Measurements from ENCODE around the gene NGEF. TPM values are rescaled to one million over a fixed set of nuclear protein-coding genes. Genes with fewer than 3 reads are reported as not detected.

NGEF gene
- polyA plus RNA-seq, 1 of the 3 experiments (the other 2 are of a cell fraction), result 1.4 TPM

DNA sequence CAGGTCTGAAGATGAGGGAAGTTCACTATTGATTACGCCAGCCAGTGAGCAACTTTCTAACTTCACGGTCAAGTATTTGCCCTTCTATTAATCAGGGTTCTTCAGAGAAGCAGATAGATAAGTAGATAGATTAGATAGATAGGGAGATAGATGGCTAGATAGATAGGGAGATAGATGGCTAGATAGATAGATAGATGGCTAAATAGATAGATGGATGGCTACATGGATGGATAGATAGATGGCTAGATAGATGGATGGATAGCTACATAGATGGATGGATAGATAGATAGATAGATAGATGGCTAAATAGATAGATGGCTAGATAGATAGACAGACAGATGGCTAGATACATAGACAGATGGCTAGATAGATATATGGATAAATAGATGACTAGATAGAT is 42.3 kb upstream of the NGEF start:
- Histone ChIP-seq H3K4me3 (ENCODE audit: low read depth in 2 of 2, low read length in 1 of 2) (no peak overlapping the region), H3K79me2 (ENCODE audit: insufficient read depth) (no peaks in the 10 kb centered on the region), H4K20me1 (ENCODE audit: insufficient read depth) (no peaks in the 10 kb centered on the region), H3F3A (replicated peaks; ENCODE audit: insufficient read depth) (no peaks in the 10 kb centered on the region), H3K9ac (no peak overlapping the region), H3K27ac (ENCODE audit: low read depth in 2 of 2, low read length in 1 of 2) (no peak overlapping the region), H3K9me2 (no peaks in the 10 kb centered on the region), H2AFZ (ENCODE audit: low read depth) (no peak overlapping the region), H3K9me3 (no peaks in the 10 kb centered on the region), H3K27me3 (ENCODE audit: insufficient read depth) (no peaks in the 10 kb centered on the region), H3K36me3 (replicated peaks in 1 of 2; ENCODE audit: control insufficient read depth in 1 of 2, insufficient read depth in 2 of 2, low read length in 1 of 2) (no peaks in the 10 kb centered on the region), H3K4me1 (ENCODE audit: control insufficient read depth in 1 of 2, insufficient read depth in 2 of 2, low read depth in 1 of 2, low read length in 1 of 2) (peaks cover 0 to 19% of the 10 kb centered on the region in 2 experiments; a peak in 1 of 4 replicates), H3K4me2 (no peak overlapping the region)
- 78% methylated on average over 2 of the region's 2 CpGs for WGBS (ENCODE audit: low lambda C conversion rate)
- CTCF ChIA-PET, result interaction anchor here (0.5 to 2.9 kb wide), 6 partner anchors 9 to 391 kb away, joined by 3 to 23 read pairs (median 5); no protein-coding TSS in a partner anchor
- TF ChIP-seq TCF12 (IDR thresholded peaks at IDR 0.05), result no peak
- no peak for DNase-seq
- POLR2A ChIA-PET, result no interaction called here

GRCh38 chr2:233053928-233054784 is 41.1 kb upstream of the NGEF start:
- no peaks in the 10 kb centered on the region for H4K20me1 ChIP-seq (ENCODE audit: insufficient read depth)
- H3K27me3 ChIP-seq (ENCODE audit: insufficient read depth), result no peaks in the 10 kb centered on the region
- H3F3A ChIP-seq (replicated peaks; ENCODE audit: insufficient read depth), result no peaks in the 10 kb centered on the region
- no peaks in the 10 kb centered on the region for H3K9me3 ChIP-seq
- H3K9ac ChIP-seq, result no peak overlapping the region
- ChIA-PET POLR2A (no interaction called here), CTCF (interaction anchor here (0.6 to 2.9 kb wide), 57 partner anchors 8 to 459 kb away, joined by 3 to 32 read pairs (median 3); partner anchors contain the start of genes ATG16L1, NEU2 and NGEF)
- no peaks in the 10 kb centered on the region for H3K79me2 ChIP-seq (ENCODE audit: insufficient read depth)
- 0 out of 2 replicates have a peak overlapping the region, but pooled peaks have one; percentile 19 for H3K4me2 ChIP-seq
- peak; percentile 92 for DNase-seq
- WGBS (ENCODE audit: low lambda C conversion rate), result 28% methylated on average over 13 of the region's 22 CpGs
- H3K9me2 ChIP-seq, result no peaks in the 10 kb centered on the region
- peak overlapping the region in 1 of 2 experiments; percentile 24; a peak in 1 of 4 replicates for H3K4me3 ChIP-seq (ENCODE audit: low read depth in 2 of 2, low read length in 1 of 2)
- no peak overlapping the region for H3K27ac ChIP-seq (ENCODE audit: low read depth in 2 of 2, low read length in 1 of 2)
- H2AFZ ChIP-seq (ENCODE audit: low read depth), result no peak overlapping the region
- peaks cover 0 to 19% of the 10 kb centered on the region in 2 experiments; a peak in 1 of 4 replicates for H3K4me1 ChIP-seq (ENCODE audit: control insufficient read depth in 1 of 2, insufficient read depth in 2 of 2, low read depth in 1 of 2, low read length in 1 of 2)
- H3K36me3 ChIP-seq (replicated peaks in 1 of 2; ENCODE audit: control insufficient read depth in 1 of 2, insufficient read depth in 2 of 2, low read length in 1 of 2), result no peaks in the 10 kb centered on the region
- TF ChIP-seq REST (IDR thresholded peaks at IDR 0.05; ENCODE audit: low read depth, low read length) (no peak), RFX5 (IDR thresholded peaks at IDR 0.05; ENCODE audit: low read length) (no peak), NRF1 (IDR thresholded peaks at IDR 0.05; ENCODE audit: low read depth, low read length) (no peak), CTCF (IDR thresholded peaks at IDR 0.05) (peak; percentile 96), SMC3 (IDR thresholded peaks at IDR 0.05; ENCODE audit: low read depth, low read length) (peak; percentile 76), GATA2 (CRISPR knock-in tag; IDR thresholded peaks at IDR 0.05) (no peak), POLR2AphosphoS5 (IDR thresholded peaks at IDR 0.05; ENCODE audit: low read depth, low read length) (no peak), RCOR1 (IDR thresholded peaks at IDR 0.05; ENCODE audit: low read length) (no peak), YY1 (IDR thresholded peaks at IDR 0.05; ENCODE audit: low read depth) (no peak), TEAD4 (IDR thresholded peaks at IDR 0.05; ENCODE audit: borderline replicate concordance, insufficient read depth) (no peak), MEF2A (IDR thresholded peaks at IDR 0.05; ENCODE audit: borderline replicate concordance, low read depth) (no peak), RAD21 (IDR thresholded peaks at IDR 0.05; ENCODE audit: low read length) (peak; percentile 61), NFIC (IDR thresholded peaks at IDR 0.05; ENCODE audit: borderline replicate concordance) (no peak), ELF1 (IDR thresholded peaks at IDR 0.05) (no peak)
- TF ChIP-seq, protein P1, sequence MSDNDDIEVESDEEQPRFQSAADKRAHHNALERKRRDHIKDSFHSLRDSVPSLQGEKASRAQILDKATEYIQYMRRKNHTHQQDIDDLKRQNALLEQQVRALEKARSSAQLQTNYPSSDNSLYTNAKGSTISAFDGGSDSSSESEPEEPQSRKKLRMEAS (IDR thresholded peaks at IDR 0.05; ENCODE audit: low read depth), result no peak
- TF ChIP-seq, protein P2, sequence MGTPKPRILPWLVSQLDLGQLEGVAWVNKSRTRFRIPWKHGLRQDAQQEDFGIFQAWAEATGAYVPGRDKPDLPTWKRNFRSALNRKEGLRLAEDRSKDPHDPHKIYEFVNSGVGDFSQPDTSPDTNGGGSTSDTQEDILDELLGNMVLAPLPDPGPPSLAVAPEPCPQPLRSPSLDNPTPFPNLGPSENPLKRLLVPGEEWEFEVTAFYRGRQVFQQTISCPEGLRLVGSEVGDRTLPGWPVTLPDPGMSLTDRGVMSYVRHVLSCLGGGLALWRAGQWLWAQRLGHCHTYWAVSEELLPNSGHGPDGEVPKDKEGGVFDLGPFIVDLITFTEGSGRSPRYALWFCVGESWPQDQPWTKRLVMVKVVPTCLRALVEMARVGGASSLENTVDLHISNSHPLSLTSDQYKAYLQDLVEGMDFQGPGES (IDR thresholded peaks at IDR 0.05; ENCODE audit: low read depth, low read length), result no peak
- TF ChIP-seq, protein P3, sequence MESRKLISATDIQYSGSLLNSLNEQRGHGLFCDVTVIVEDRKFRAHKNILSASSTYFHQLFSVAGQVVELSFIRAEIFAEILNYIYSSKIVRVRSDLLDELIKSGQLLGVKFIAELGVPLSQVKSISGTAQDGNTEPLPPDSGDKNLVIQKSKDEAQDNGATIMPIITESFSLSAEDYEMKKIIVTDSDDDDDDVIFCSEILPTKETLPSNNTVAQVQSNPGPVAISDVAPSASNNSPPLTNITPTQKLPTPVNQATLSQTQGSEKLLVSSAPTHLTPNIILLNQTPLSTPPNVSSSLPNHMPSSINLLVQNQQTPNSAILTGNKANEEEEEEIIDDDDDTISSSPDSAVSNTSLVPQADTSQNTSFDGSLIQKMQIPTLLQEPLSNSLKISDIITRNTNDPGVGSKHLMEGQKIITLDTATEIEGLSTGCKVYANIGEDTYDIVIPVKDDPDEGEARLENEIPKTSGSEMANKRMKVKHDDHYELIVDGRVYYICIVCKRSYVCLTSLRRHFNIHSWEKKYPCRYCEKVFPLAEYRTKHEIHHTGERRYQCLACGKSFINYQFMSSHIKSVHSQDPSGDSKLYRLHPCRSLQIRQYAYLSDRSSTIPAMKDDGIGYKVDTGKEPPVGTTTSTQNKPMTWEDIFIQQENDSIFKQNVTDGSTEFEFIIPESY (IDR thresholded peaks at IDR 0.05; ENCODE audit: borderline replicate concordance, low read depth), result no peak
